ENCODE results near the gene VPS37B. TPM values are rescaled to one million over a fixed set of nuclear protein-coding genes. Genes with fewer than 3 reads are reported as not detected.
A peak's percentile ranks its signal among the peaks of the same experiment; 100 is the strongest.

Gene VPS37B
- total and polyA plus RNA-seq, 2 donors (not counting 1 experiment from before 2014, with no cell fraction given): 66.7 to 88.1 TPM

- Mint-ChIP-seq H3K4me3 (no peak overlapping the region), H3K4me1 (peaks cover 19% of the 10 kb centered on the region), H3K27me3 (no peaks in the 10 kb centered on the region), H3K9me3 (ENCODE audit: insufficient read depth) (no peaks in the 10 kb centered on the region), H3K27ac (peak overlapping the region; percentile 10)
- 97% methylated on average over 21 of the region's 24 CpGs for WGBS (ENCODE audit: insufficient coverage)
- Histone ChIP-seq H4K20me1 (ENCODE audit: control insufficient read depth, insufficient read depth, low read length, poor library complexity, severe bottlenecking) (peaks cover 67% of the 10 kb centered on the region), H3K36me3 (replicated peaks in 1 of 2; ENCODE audit: control extremely low read depth in 1 of 2, control insufficient read depth in 1 of 2, extremely low read depth in 1 of 2, insufficient read depth in 2 of 2, low read length in 1 of 2) (peaks cover 3 to 89% of the 10 kb centered on the region in 2 experiments), H2AFZ (ENCODE audit: insufficient read depth, low read depth, low read length, poor library complexity, severe bottlenecking) (no peak overlapping the region), H3K4me2 (replicated peaks; ENCODE audit: low read depth, low read length, poor library complexity, severe bottlenecking) (no peak overlapping the region), H3K4me1 (ENCODE audit: control insufficient read depth in 2 of 2, insufficient read depth in 2 of 2, low read length in 2 of 2) (peaks cover 13 to 26% of the 10 kb centered on the region in 2 donors), H3K79me2 (ENCODE audit: control insufficient read depth, insufficient read depth, low read length) (no peaks in the 10 kb centered on the region), H3K27me3 (replicated peaks in 1 of 4; ENCODE audit: control extremely low read depth in 1 of 4, control insufficient read depth in 3 of 4, insufficient read depth in 4 of 4, low read length in 3 of 4) (no peaks in the 10 kb centered on the region), H3K9me3 (ENCODE audit: control extremely low read depth in 1 of 3, control insufficient read depth in 2 of 3, insufficient read depth in 1 of 3, low read length in 2 of 3) (no peaks in the 10 kb centered on the region), H3K9ac (ENCODE audit: low read length) (no peak overlapping the region), H3K27ac (ENCODE audit: low read length in 2 of 2) (no peak overlapping the region), H3K4me3 (ENCODE audit: control extremely low read depth in 1 of 5, extremely low read depth in 1 of 5, insufficient read depth in 1 of 5, low read depth in 2 of 5, low read length in 4 of 5) (no peak overlapping the region)
- no peak for TF ChIP-seq CTCF (IDR thresholded peaks at IDR 0.05)
- no peak for TF ChIP-seq EZH2 (IDR thresholded peaks at IDR 0.05; ENCODE audit: borderline replicate concordance, insufficient read depth, low read depth, low read length, poor library complexity, severe bottlenecking)
- ChIA-PET CTCF (interaction anchor here (0.6 to 19.2 kb wide), 12 partner anchors 8 to 122 kb away, joined by 3 to 388 read pairs (median 3); partner anchors contain the start of gene VPS37B), POLR2A (interaction anchor here (0.6 to 0.9 kb wide), 2 partner anchors 22 to 380 kb away, joined by 3 read pairs; no protein-coding TSS in a partner anchor)
- intact Hi-C loops (cut with micrococcal nuclease): no loop called here
- DNase-seq (no peak), ATAC-seq (ENCODE audit: low read depth) (no peak)
These were observed 38.8 kb downstream of the VPS37B start for GRCh38 chr12:122856999-122857671.

Data from B cell (primary cell).